GF-D8 (cell line): Measurements from ENCODE around the gene CASK.

Source experiments
- DNase-seq: peaks from one replicate; lab custom pipeline; 2025; lab: John Stamatoyannopoulos, UW

CASK gene

DNA sequence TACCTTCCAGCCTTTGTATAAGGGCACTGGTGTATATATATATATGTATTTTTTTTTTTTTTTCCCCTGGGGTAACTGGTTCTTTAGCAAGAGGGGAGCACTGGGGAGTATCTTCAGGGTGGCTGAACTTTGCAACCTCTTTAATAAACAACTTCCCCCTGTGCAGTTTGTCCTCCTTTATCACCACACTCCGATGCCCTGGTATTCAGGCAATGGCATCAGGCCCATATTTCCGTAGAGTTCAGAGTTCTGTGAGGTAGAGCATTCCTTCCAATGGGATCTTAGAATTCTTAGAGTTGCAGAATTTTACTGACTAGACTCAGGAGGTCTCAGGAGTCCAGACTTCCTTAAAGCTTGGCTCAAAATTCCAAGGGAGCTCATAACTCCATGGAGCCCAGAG, 451.6 kb downstream of the CASK start:
- DNase-seq: no peak

GRCh38 chrX:41470706-41471105, 452.6 kb downstream of the CASK start:
- no peak for DNase-seq

DNA sequence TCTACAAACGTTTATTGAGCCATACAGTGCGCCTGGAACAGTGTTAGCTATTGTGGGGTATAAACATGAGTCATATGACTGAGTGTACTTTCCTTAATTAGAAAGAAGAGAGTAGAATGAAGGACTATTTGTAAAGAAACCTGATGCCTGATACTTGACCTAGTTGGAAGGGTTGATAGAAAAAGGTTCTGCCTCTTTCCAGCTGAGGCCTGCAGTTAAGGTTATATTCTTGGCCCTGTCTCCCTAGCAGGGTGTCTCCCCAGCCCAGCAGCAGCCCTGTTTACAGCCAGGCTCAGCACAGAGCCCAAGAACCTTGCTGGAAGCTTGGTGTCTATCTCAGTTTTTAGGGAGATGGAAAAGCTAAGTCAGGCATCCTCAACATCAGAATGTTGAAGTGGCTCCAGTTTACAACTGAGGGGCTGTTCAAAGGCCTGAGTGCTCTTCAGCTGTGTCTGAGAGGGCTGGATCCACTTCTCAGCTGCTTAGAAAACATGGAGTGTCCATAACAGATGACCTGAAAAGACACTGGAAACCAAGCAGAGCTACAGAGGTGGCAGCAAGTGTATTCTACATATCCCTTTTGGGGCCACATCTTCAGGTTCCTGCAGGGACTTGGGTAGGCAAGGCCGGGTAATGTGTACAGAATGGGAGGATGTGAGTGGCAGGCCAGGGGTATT, 454.6 kb downstream of the CASK start:
- no peak for DNase-seq
